Heart right ventricle (tissue), 16 donors: ENCODE measurements around the gene ATP2A3. TPM values are rescaled to one million over a fixed set of nuclear protein-coding genes. Genes with fewer than 3 reads are reported as not detected.

Experiments used
- ATAC-seq, 8 donors: fragments of 200-7000 bp; cut with Tn5 transposase; one replicate each; pipeline ENCODE4 v1.9.1; 2020; ENCODE audit warnings: mild to moderate bottlenecking in 8 of 8, moderate library complexity in 8 of 8, moderate number of reproducible peaks in 1 of 8
- DNase-seq, 2 donors: peaks; one replicate each; pipeline ENCODE4 v3.0.0-alpha.2; 2020
- H3K27ac ChIP-seq, 10 donors: fragments of 200-600 bp; sonication (generic) in 2 of 10; one replicate each; pipeline versions ENCODE4 v1.5.0 to v1.8.0; 2020 to 2022; ENCODE audit warnings: mild to moderate bottlenecking in 3 of 10
- H3K27me3 ChIP-seq, 7 donors: fragments of 200-600 bp; one replicate each; pipeline ENCODE4 v1.8.0; 2021 to 2022; ENCODE audit warnings: mild to moderate bottlenecking in 2 of 7
- H3K36me3 ChIP-seq, 9 donors: fragments of 200-600 bp; sonication (generic) in 1 of 9; one replicate each; pipeline versions ENCODE4 v1.5.0 to v1.8.0; 2020 to 2022; ENCODE audit warnings: mild to moderate bottlenecking in 2 of 9
- H3K4me1 ChIP-seq, 9 donors: fragments of 200-600 bp; sonication (generic) in 1 of 9; one replicate each; pipeline versions ENCODE4 v1.5.0 to v1.8.0; 2020 to 2022; ENCODE audit warnings: mild to moderate bottlenecking in 4 of 9
- H3K4me3 ChIP-seq, 10 donors: fragments of 200-600 bp; sonication (generic) in 2 of 10; one replicate each; pipeline versions ENCODE4 v1.5.0 to v1.8.0; 2020 to 2022; ENCODE audit warnings: mild to moderate bottlenecking in 7 of 10, moderate library complexity in 2 of 10
- H3K9me3 ChIP-seq, 11 donors: fragments of 200-600 bp in 10 of 11; sonication (generic) in 2 of 11; one replicate each; pipeline versions ENCODE4 v1.5.0 to v1.8.0; 2013 to 2022; ENCODE audit warnings: mild to moderate bottlenecking in 2 of 11, control low read depth in 1 of 11, moderate library complexity in 1 of 11
- WGBS, 2 donors: extraction: QIAGEN DNeasy Blood & Tissue Kit; methylation state at CpG; one replicate each; pipeline ENCODE4 v1.1.7; 2013; ENCODE audit warnings: inconsistent platforms in 1 of 2; 5-methylcytosine and 5-hydroxymethylcytosine counted together
- intact Hi-C, 10 donors: fragments of 100-400 bp; cut with DNase I; formaldehyde crosslinking; loops; one replicate each; pipeline versions ENCODE4 v1.11.1 to v1.14.2; 2022
- polyA plus RNA-seq, 2 donors: library from polyadenylated mRNA; stranded (reverse); fragments of 200-250 nt; gene quantifications; one replicate each; pipeline ENCODE4 v1.2.3, GENCODE V29; 2013
- total RNA-seq, 10 donors: library from RNA; stranded (reverse); fragmentation: NEBNext Ultra II Directional in 3 of 10; extraction: Animal tissue kit (Norgen Biotek cat#: 25700) in 3 of 10; gene quantifications; one replicate each; pipeline versions ENCODE4 v1.2.1 to v1.2.4, GENCODE V29; 2021 to 2023
- TF ChIP-seq, protein P1 (sequence below), 9 donors: fragments of 200-600 bp; sonication (generic) in 2 of 9; IDR thresholded peaks; one replicate each; pipeline versions ENCODE4 v1.5.0 to v1.8.0; 2021 to 2022; ENCODE audit warnings: antibody characterized with exemption in 9 of 9, mild to moderate bottlenecking in 5 of 9, moderate library complexity in 1 of 9
- donor health status: Arrhythmogenic right ventricular cardiomyopathy.
- donor health status: ischemic (EF 13 %, LVEDD 7.1; RV severe dilation, severe dysfunction).
- donor health status: healthy with polysubstance abuse.
- donor health status: DM: no; HTN: yes; CAD: no.
- donor health status: DM: no; HTN: no; CAD: no.
- donor health status: ischemic (EF 25% LVEDD 6.9; RV normal size, moderate dysfunction).
- donor health status: ischemic (EF 25% LVEDD 5.7; RV mildly dilated, moderate dysfunction).
- donor health status: healthy.
- donor health status: DM: yes; HTN: yes; CAD: no.
- donor health status: Ischemic cardiomyopathy.
- donor health status: ischemic (EF 35%, LVEDD 5.7; RV mildly dilated, moderate dysfunction).
- donor health status: nonischemic (EF 11% LVEDD 7.7; RV severe dilation, severe dysfunction).
- donor health status: DM: yes; HTN: yes; CAD: no.
- donor health status: PGD.
- donor health status: ischemic (EF 29% LVEDD 5.4; RV normal size, mild dysfunction).
- donor health status: nonischemic (EF 23%, LVEDD 6.1; RV moderate dilation, normal function).

The ATP2A3 gene
- total and polyA plus RNA-seq, 12 donors = 4.3 to 11.0 (median 7.3) TPM

DNA sequence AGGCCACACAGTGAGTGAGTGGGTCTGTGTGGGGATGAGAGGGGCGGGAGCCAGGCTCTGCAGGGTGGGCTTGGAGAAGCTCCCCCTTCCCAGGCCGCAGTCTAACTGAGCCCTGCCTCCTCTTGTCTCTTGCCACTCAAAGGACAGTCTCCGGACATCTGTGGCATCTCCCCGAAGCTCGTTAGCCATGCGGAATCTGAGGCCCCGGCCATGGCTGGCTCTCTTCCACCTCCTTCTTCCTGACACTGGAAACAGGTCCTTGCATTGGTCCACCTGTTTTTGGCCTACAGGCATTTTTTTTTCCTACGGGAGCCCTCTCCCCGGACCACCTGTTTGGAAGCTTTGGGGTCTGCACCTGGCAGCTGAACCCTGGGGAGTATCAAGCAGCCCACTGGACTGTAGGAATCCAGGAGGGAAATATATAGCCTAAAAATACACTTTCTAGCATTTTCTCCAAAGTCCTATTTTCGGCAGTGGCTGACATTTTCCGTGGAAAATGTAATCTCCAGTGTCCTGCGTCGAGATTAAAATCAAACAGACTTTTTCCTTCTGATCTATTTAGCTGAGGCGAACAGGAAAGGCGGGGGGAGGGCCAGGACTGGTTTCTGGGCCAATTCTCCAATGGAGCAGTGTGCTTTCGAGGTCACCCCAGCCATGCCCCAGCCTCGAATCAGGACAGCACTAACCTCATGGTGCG is 9.1 kb downstream of the ATP2A3 start:
- WGBS, 2 donors = 54 to 66% methylated on average over 18 of the region's 18 CpGs
- TF ChIP-seq, protein P1, sequence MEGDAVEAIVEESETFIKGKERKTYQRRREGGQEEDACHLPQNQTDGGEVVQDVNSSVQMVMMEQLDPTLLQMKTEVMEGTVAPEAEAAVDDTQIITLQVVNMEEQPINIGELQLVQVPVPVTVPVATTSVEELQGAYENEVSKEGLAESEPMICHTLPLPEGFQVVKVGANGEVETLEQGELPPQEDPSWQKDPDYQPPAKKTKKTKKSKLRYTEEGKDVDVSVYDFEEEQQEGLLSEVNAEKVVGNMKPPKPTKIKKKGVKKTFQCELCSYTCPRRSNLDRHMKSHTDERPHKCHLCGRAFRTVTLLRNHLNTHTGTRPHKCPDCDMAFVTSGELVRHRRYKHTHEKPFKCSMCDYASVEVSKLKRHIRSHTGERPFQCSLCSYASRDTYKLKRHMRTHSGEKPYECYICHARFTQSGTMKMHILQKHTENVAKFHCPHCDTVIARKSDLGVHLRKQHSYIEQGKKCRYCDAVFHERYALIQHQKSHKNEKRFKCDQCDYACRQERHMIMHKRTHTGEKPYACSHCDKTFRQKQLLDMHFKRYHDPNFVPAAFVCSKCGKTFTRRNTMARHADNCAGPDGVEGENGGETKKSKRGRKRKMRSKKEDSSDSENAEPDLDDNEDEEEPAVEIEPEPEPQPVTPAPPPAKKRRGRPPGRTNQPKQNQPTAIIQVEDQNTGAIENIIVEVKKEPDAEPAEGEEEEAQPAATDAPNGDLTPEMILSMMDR (IDR thresholded peaks at IDR 0.05) = no peak
- peak in 3 of 8 donors; percentile 35 to 66 (median 54) for ATAC-seq

DNA sequence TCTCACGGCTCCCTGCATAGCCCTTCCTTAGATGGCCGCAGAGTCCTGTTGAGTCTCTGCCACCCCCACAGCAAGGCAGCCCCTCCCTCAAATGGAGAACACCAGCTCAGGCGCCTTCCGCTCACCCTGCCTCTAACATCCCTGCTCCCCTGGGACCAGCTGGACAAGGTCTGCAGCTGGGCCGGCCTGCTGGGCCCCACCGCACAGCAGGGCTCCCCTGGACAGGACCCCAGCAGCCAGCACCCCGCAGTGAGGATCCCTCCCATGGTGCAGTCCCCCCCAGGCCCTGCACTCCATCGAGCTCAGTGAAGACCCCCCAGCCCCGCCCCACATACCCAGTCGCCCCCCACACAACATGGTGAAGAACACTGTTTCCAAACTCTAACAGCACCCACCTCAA is 10.2 kb downstream of the ATP2A3 start:
- ATAC-seq = no peak
- TF ChIP-seq, protein P1 (IDR thresholded peaks at IDR 0.05) = no peak
- Histone ChIP-seq H3K4me3 (no peak overlapping the region), H3K27ac (no peak overlapping the region), H3K4me1 (peaks cover 3 to 18% (median 13%) of the 10 kb centered on the region in 9 donors), H3K27me3 (no peaks in the 10 kb centered on the region), H3K9me3 (no peaks in the 10 kb centered on the region), H3K36me3 (peaks cover 0 to 18% (median 0%) of the 10 kb centered on the region in 9 donors)
- intact Hi-C loops = loop anchor here in 1 of 10 donors (2.0 kb wide), 1 partner anchor 57 kb away; no protein-coding TSS in a partner anchor
- WGBS, 2 donors = 94 to 96% methylated on average over 10 of the region's 10 CpGs
- DNase-seq = no peak

More for the DNA sequence above, 9.1 kb downstream of the ATP2A3 start:
- Histone ChIP-seq H3K4me1 (peaks cover 4 to 22% (median 14%) of the 10 kb centered on the region in 9 donors), H3K27ac (peak overlapping the region in 7 of 10 donors; percentile 5 to 67 (median 55)), H3K27me3 (no peaks in the 10 kb centered on the region), H3K4me3 (no peak overlapping the region), H3K36me3 (peaks cover 0 to 18% (median 0%) of the 10 kb centered on the region in 9 donors), H3K9me3 (no peaks in the 10 kb centered on the region)
- intact Hi-C loops = loop anchor here in 1 of 10 donors (2.0 kb wide), 1 partner anchor 56 kb away; no protein-coding TSS in a partner anchor
- DNase-seq = no peak

DNA sequence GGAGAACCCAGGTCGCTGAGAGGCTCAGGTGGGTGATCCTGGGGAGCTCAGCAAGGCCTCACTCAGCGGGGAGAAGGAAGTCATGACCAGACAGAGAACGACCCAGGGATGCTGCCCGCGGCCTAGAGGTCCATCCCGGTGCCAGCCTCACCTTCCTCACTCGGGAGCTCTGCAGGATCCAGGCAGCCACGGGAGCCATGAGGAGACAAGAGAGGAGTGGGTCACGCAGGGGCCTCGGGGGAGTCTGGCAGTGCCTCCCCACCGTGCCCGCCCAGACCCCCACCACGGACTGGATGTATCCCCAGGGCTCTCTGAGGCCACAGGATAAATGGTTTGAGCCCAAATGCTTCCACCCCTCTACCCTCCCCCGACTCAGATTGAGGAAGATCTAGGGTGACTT is 10.7 kb downstream of the ATP2A3 start:
- Histone ChIP-seq H3K9me3 (no peaks in the 10 kb centered on the region), H3K36me3 (peaks cover 0 to 18% (median 0%) of the 10 kb centered on the region in 9 donors), H3K27ac (no peak overlapping the region), H3K27me3 (no peaks in the 10 kb centered on the region), H3K4me3 (no peak overlapping the region), H3K4me1 (peaks cover 3 to 18% (median 13%) of the 10 kb centered on the region in 9 donors)
- TF ChIP-seq, protein P1 (IDR thresholded peaks at IDR 0.05) = no peak
- peak in 1 of 8 donors; percentile 10 for ATAC-seq
- intact Hi-C loops = no loop called here
- no peak for DNase-seq
- 94 to 98% methylated on average over 14 of the region's 14 CpGs for WGBS, 2 donors

DNA sequence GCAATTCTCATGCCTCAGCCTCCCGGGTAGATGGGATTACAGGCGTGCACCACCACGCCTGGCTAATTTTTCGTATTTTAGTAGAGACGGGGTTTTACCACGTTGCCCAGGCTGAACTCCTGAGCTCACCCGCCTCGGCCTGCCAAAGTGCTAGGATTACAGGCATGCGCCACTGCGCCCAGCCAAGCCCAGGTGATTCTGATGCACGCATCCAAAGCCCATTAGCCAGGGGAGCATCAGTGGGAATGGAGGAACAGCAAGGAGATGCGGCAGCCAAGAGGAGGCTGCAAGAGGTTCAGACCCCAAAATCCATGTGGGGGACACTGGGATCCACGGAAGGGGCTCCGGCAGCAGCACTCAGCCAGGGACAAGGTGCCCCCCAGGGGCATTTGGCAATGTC is 12.1 kb downstream of the ATP2A3 start:
- TF ChIP-seq, protein P1 (IDR thresholded peaks at IDR 0.05) = no peak
- WGBS, 2 donors = 97 to 98% methylated on average over 14 of the region's 14 CpGs
- peaks cover 3 to 18% (median 13%) of the 10 kb centered on the region in 9 donors for H3K4me1 ChIP-seq
- no peaks in the 10 kb centered on the region for H3K27me3 ChIP-seq
- no peak overlapping the region for H3K4me3 ChIP-seq
- H3K27ac ChIP-seq = no peak overlapping the region
- ATAC-seq (no peak), DNase-seq (no peak)
- intact Hi-C loops = no loop called here
- no peaks in the 10 kb centered on the region for H3K9me3 ChIP-seq
- H3K36me3 ChIP-seq = peaks cover 0 to 20% (median 0%) of the 10 kb centered on the region in 9 donors
